ENCODE data around the gene WDTC1. TPM values are rescaled to one million over a fixed set of nuclear protein-coding genes. Genes with fewer than 3 reads are reported as not detected.

Gene WDTC1
- total RNA-seq, 1 donor from 2014 or later, result 42.2 TPM

DNA sequence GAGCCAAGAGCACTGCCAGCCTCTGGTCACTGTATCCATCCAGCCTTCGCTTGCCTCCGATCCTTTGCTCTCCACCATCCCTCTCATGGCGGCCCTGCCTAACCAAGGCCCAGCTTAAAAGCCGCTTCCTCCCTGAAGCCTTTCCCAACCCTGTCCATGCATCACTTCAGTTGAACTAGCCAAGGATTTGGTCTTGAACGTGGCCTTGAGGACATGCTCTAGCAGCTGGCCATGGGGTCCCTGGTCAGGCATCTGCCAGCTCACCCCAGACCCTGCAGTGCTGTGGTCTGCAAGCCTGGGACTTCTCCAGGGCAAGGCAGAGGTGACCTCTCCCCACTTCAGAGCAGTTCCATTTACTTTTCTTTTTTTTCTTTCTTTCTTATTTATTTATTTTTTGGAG lies 102.3 kb downstream of the WDTC1 start:
- H3K27ac Mint-ChIP-seq, result no peak overlapping the region
- TF ChIP-seq, protein P1, sequence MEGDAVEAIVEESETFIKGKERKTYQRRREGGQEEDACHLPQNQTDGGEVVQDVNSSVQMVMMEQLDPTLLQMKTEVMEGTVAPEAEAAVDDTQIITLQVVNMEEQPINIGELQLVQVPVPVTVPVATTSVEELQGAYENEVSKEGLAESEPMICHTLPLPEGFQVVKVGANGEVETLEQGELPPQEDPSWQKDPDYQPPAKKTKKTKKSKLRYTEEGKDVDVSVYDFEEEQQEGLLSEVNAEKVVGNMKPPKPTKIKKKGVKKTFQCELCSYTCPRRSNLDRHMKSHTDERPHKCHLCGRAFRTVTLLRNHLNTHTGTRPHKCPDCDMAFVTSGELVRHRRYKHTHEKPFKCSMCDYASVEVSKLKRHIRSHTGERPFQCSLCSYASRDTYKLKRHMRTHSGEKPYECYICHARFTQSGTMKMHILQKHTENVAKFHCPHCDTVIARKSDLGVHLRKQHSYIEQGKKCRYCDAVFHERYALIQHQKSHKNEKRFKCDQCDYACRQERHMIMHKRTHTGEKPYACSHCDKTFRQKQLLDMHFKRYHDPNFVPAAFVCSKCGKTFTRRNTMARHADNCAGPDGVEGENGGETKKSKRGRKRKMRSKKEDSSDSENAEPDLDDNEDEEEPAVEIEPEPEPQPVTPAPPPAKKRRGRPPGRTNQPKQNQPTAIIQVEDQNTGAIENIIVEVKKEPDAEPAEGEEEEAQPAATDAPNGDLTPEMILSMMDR (IDR thresholded peaks at IDR 0.05; ENCODE audit: unreplicated experiment), result no peak
- H3K4me1 Mint-ChIP-seq, result peaks cover 7% of the 10 kb centered on the region
- no peaks in the 10 kb centered on the region for H3K9me3 Mint-ChIP-seq
- no peak overlapping the region for H3K4me3 Mint-ChIP-seq
- DNase-seq (ENCODE audit: low spot score in 2 of 2, unreplicated experiment in 2 of 2), result no peak
- peaks cover 16% of the 10 kb centered on the region for H3K36me3 Mint-ChIP-seq
- no peaks in the 10 kb centered on the region for H3K27me3 Mint-ChIP-seq (ENCODE audit: low read depth)

DNA sequence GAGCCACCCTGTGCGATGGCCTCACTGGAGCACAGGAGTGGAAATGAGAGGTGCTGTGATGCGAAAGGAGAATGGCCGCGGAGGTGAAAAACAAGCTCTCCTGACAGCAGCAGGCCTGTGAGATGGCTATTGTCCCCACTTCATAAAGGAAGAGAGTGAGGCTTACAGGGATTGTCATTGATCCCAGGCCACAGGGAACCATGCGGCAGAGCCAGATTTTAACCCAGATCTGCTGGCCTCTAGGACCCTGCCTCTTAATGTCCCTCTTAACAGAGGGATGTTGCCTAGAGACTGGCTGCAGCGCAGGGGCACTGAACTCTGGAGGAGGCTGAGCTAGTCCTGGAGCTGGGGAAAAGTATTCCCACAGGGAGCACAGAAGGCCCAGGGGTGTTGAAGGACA lies 104.3 kb downstream of the WDTC1 start:
- H3K4me3 Mint-ChIP-seq, result no peak overlapping the region
- peaks cover 11% of the 10 kb centered on the region for H3K36me3 Mint-ChIP-seq
- H3K27me3 Mint-ChIP-seq (ENCODE audit: low read depth), result no peaks in the 10 kb centered on the region
- H3K9me3 Mint-ChIP-seq, result no peaks in the 10 kb centered on the region
- no peak overlapping the region for H3K27ac Mint-ChIP-seq
- H3K4me1 Mint-ChIP-seq, result peaks cover 26% of the 10 kb centered on the region
- TF ChIP-seq, protein P1 (IDR thresholded peaks at IDR 0.05; ENCODE audit: unreplicated experiment), result no peak
- DNase-seq (ENCODE audit: low spot score in 2 of 2, unreplicated experiment in 2 of 2), result no peak

DNA sequence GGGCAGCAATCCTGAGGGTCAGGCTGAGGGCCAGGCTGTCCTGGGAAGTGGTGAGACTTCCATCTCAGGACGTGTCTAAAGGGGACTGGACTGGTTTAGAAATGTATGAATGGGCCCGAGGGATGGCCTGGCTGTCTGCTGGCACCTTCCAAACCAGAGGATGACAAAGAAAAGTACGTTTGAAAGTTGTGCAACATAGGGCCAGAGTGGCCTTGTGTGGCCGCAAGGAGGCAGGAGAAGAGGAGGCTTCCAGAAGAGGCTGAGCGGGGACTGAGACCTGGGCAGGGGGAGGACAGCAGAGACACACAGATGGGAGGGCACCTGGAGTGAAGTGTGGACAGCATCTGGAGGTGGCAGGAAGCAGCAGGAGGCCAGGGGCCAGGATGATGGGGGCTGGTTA lies 104.8 kb downstream of the WDTC1 start:
- H3K27ac Mint-ChIP-seq, result peak overlapping the region; percentile 32
- TF ChIP-seq, protein P1 (IDR thresholded peaks at IDR 0.05; ENCODE audit: unreplicated experiment), result no peak
- H3K9me3 Mint-ChIP-seq, result no peaks in the 10 kb centered on the region
- no peak overlapping the region for H3K4me3 Mint-ChIP-seq
- peaks cover 9% of the 10 kb centered on the region for H3K36me3 Mint-ChIP-seq
- no peaks in the 10 kb centered on the region for H3K27me3 Mint-ChIP-seq (ENCODE audit: low read depth)
- peaks cover 29% of the 10 kb centered on the region for H3K4me1 Mint-ChIP-seq
- DNase-seq (ENCODE audit: low spot score in 2 of 2, unreplicated experiment in 2 of 2), result no peak

DNA sequence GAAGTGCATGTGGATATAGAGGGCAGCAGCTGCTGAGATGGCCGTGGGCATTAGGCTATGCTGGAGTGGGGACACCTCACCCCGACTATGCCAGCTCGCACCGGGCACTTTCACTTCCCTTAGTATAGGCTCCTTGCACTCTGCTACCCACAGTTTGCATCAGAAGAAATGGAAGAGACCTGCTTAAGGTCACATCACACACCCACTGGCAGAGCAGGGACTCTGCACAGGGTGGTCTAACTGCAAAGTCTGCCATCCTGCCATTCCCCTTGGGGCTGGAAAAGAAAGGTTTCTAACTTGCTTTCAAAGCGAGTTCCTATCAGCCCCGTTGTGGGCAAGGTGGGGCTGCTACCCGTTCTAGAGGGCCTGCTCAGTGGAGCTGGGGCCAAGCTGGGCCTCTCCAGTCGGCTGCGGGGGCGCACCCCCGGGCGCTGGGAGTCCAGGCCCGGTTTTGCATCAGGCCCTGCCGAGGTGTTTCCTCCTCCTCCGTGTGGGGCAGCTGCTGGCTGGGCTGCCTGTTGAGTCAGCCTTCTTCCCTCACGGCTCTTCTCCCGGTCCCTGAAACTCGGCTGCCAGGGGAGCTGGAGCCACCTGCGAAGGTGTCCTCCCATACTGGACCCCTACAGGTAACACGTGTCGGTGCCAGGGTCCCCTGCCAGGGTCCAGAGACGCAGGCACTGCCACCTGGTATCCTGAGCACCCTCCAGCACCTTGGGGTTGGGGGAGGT lies 107.3 kb downstream of the WDTC1 start, which contains the start of gene SYTL1:
Gene SYTL1 (plus strand): TSS at position 498 of the 728 bp plus-strand sequence. CDS start 3,313 bp downstream, outside the sequence.
- Mint-ChIP-seq H3K9me3 (no peaks in the 10 kb centered on the region), H3K27me3 (ENCODE audit: low read depth) (no peaks in the 10 kb centered on the region), H3K4me3 (peak within 1 kb of the TSS; percentile 73), H3K4me1 (peaks cover 32% of the 10 kb centered on the region), H3K36me3 (peaks cover 7% of the 10 kb centered on the region), H3K27ac (peak within 1 kb of the TSS; percentile 80)
- TF ChIP-seq, protein P1 (IDR thresholded peaks at IDR 0.05; ENCODE audit: unreplicated experiment), result no peak
- no peak for DNase-seq (ENCODE audit: low spot score in 2 of 2, unreplicated experiment in 2 of 2)

DNA sequence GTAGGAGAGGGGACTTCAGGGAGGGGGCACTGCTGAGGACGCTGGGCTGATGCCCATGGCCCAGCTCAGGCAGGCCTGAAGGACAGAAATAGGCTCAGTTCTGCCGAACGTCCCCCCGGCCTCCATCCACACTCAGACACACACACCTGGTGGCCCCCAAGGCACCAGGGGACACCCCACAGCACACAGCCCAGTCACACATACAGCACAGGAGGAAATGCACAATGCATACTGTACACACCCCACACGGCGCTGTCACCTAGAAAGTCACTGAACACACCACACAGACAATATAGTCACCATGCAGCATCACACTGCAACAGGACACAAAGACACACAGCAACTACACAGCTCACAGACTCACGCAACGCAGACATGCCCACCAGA lies 108.0 kb downstream of the WDTC1 start:
- H3K27ac Mint-ChIP-seq, result peak overlapping the region; percentile 80
- peaks cover 32% of the 10 kb centered on the region for H3K4me1 Mint-ChIP-seq
- peaks cover 5% of the 10 kb centered on the region for H3K36me3 Mint-ChIP-seq
- H3K4me3 Mint-ChIP-seq, result peak overlapping the region; percentile 73
- no peak for DNase-seq (ENCODE audit: low spot score in 2 of 2, unreplicated experiment in 2 of 2)
- H3K9me3 Mint-ChIP-seq, result no peaks in the 10 kb centered on the region
- no peaks in the 10 kb centered on the region for H3K27me3 Mint-ChIP-seq (ENCODE audit: low read depth)
- TF ChIP-seq, protein P1 (IDR thresholded peaks at IDR 0.05; ENCODE audit: unreplicated experiment), result no peak
